LNCaP clone FGC (cell line): ENCODE data around the gene TRANK1.

Experiments used
- DNase-seq: peaks from one replicate; pipeline ENCODE4 v3.0.0-alpha.2; 2011; ENCODE audit warnings: low read depth
- H3K4me3 ChIP-seq: 2 replicates; pipeline ENCODE4 v1.5.1; 2011; ENCODE audit warnings: mild to moderate bottlenecking, low read depth, low read length, control low read depth
- TF ChIP-seq, protein P1 (sequence below): IDR thresholded peaks from 2 replicates; pipeline ENCODE4 v1.5.1; 2012; ENCODE audit warnings: mild to moderate bottlenecking; ENCODE audit not compliant: control insufficient read depth, insufficient read depth; ENCODE audit errors: extremely low read depth

The TRANK1 gene

DNA sequence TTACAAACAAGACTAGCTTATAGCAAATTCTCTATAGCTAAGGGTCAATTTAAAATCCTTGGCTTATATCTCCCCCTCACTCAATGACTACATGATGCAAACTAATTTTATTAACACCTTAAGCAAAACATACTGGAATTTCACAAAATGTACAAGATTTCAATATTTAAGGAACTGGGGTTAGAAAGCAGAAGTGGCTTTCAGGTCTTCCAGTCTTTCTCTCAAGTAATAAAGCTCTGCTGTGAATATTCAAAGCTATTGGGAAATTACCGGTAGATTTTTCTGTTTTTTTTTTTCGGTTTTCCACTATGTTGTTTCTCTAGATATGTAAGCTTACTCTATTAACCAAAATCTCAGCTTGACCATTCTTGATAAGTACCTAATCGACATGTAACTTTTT lies 44.2 kb upstream of the TRANK1 start:
- no peak for DNase-seq
- no peak overlapping the region for H3K4me3 ChIP-seq
- TF ChIP-seq, protein P1, sequence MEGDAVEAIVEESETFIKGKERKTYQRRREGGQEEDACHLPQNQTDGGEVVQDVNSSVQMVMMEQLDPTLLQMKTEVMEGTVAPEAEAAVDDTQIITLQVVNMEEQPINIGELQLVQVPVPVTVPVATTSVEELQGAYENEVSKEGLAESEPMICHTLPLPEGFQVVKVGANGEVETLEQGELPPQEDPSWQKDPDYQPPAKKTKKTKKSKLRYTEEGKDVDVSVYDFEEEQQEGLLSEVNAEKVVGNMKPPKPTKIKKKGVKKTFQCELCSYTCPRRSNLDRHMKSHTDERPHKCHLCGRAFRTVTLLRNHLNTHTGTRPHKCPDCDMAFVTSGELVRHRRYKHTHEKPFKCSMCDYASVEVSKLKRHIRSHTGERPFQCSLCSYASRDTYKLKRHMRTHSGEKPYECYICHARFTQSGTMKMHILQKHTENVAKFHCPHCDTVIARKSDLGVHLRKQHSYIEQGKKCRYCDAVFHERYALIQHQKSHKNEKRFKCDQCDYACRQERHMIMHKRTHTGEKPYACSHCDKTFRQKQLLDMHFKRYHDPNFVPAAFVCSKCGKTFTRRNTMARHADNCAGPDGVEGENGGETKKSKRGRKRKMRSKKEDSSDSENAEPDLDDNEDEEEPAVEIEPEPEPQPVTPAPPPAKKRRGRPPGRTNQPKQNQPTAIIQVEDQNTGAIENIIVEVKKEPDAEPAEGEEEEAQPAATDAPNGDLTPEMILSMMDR: no peak

DNA sequence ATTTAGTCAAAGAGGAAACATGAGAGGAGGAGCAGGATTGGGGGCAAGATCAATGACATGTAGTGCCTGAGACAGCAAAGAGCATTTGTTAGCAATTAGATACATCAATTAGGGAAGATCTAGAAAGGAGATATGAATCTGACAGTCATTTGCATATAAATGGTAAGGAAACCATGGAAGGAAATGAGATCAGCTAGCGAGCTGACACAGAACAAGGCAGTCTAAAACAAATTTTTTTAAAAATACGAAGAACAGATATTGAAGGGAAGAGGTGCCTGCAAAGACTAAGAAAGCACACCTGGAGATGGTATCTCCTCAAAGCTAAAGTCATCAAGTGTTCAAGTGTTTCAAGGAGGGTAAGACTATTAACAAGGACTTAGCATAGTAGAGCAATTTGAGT lies 43.5 kb upstream of the TRANK1 start:
- no peak for DNase-seq
- TF ChIP-seq, protein P1: no peak
- H3K4me3 ChIP-seq: no peak overlapping the region

DNA sequence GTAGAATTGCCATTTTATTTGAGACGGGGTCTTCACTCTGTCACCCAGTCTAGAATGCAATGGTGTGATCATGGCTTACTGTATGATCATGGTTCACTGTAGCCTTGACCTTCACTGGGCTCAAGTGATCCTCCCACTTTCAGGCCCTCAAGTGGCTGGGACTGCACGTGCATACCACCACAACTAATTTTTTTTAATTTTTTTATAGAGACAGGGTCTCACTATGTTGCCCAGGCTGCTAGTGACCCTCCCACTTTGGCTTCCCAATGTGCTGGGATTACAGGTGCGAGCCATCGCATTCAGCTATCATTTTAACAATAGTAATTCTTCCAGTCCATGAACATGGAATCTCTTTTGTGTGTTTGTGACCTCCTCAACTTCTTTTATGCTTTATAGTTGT lies 36.2 kb upstream of the TRANK1 start:
- no peak for DNase-seq
- TF ChIP-seq, protein P1: no peak

DNA sequence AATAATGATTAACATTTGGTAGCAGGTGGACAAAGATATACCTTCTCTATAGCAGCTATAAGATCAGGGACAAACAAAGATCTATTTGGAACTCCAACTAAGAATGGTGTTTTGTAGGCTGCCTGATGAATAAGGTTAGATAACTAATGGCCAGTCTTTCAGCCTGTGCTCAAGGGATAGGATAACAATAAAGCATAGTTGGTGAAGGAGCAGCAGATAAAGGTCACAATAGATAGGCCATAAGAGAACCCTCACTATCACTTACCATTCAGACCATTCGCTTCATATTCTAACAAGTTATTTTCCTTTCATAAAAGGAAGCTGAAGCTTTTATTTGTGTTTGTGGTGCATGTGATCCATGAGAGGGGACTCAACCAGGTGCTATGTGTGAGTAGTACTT lies 28.3 kb upstream of the TRANK1 start:
- TF ChIP-seq, protein P1: no peak
- H3K4me3 ChIP-seq: no peak overlapping the region
- no peak for DNase-seq

More for the DNA sequence above, 36.2 kb upstream of the TRANK1 start:
- H3K4me3 ChIP-seq: no peak overlapping the region

DNA sequence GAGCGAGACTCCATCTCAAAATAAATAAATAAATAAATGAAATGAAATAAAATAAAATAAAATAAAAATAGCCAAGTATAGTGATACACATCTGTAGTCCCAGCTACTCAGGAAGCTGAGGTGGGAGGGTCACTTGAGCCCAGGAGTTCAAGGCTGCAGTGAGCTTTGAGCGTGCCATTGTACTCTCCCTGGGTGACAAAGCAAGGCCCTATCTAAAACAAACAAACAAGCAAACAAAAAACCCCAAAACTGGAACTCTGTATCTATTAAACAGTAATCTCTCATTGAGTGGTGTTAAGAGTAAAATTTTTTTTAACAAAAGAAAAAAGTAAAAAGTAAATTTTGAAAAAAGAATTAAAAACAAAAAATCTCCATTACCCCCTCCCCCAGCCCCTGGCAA lies 27.3 kb upstream of the TRANK1 start:
- no peak for DNase-seq
- no peak overlapping the region for H3K4me3 ChIP-seq
- TF ChIP-seq, protein P1: no peak

DNA sequence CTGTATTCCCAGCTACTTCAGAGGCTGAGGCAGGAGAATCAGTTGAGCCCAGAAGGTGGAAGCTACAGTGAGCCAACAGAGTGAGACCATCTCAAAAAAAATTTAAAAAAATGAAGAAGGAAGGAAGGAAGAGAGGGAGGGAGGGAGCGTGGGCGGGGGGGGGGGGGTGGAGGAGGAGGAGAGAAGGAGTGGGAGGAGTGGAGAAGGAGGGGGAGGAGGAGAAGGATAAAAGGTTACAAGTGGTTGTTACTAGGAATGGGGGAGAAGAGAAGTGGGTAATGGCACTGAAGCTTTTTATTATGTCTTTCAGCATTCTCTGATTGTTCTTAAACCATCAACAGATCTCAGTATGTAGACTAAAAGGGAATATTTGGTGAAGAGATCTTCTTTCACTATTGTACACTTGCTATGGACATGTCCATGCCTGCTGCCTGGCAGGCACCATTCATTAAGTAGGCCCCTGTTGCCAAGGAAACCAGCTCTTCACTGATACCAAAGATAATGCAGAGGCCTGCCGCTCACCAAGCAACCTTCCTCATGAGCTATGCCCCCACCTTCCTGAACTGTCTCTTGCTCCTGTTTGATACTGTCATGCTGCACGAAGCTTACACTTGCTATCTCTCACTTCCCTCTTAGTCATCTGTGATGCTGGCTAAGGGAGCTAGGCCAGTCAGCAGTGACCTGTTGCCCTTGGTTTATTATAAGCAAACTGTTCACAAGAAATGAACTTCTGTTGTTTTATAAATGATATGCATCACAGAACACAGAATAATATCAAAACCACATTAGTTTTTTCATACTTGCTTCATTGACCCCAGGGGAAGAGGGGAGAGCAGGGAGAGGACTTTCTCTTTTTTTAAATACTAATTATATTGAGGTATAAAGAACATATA lies 24.9 kb upstream of the TRANK1 start:
- TF ChIP-seq, protein P1: no peak
- no peak overlapping the region for H3K4me3 ChIP-seq
- DNase-seq: no peak

DNA sequence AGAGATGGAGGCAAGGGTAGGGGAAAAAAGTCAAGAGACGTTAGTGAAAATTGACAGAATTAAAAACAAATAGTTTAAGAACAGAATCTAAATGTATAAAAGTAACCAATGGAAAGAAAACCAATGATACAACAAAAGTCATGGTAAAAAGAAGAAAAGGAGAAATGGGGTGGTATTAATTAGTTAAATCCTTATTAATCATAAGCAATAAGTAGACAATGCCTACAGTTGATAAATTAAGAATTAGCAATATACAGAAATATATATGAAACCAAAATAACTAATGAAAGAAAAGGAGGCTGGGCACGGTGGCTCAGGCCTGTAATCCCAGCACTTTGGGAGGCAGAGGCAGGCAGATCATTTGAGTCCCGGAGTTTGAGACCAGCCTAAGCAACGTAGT lies 24.2 kb upstream of the TRANK1 start:
- no peak for DNase-seq
- H3K4me3 ChIP-seq: no peak overlapping the region
- TF ChIP-seq, protein P1: no peak
